Measurements from ENCODE around the gene UPF3B. TPM values are rescaled to one million over a fixed set of nuclear protein-coding genes. Genes with fewer than 3 reads are reported as not detected.

Gene UPF3B
- 1.3 and 4.7 TPM in 2 replicates for total RNA-seq

GRCh38 chrX:119852382-119853353, at the start of gene UPF3B:
Gene UPF3B (minus strand): TSS chrX:119852963. CDS start chrX:119852928, 35 bp downstream.

GRCh38 chrX:119895843-119896326, 43.1 kb upstream of the UPF3B start, which contains the start of gene AKAP14:
Gene AKAP14 (plus strand): TSS chrX:119895893. CDS start chrX:119903224, 7,331 bp downstream.

GRCh38 chrX:119871599-119872395, 19.0 kb upstream of the UPF3B start, which contains the start of the genes NDUFA1 and RNF113A:
Gene NDUFA1 (plus strand): TSS chrX:119871832. CDS start chrX:119871912, 80 bp downstream.
Gene RNF113A (minus strand): TSS chrX:119871733. CDS start chrX:119871613, 120 bp downstream.

GRCh38 chrX:119791437-119792231, 61.1 kb downstream of the UPF3B start, which contains the start of gene RPL39:
Gene RPL39 (minus strand): TSS chrX:119791630. CDS start chrX:119791576, 54 bp downstream.

Other genes starting within 250 kb of the UPF3B start
- gene NKRF, start 246.5 kb downstream of the UPF3B start, total RNA-seq, result 3.6 and 5.0 TPM in 2 replicates
- 16.6 and 17.1 TPM in 2 replicates for gene SEPTIN6, start 159.8 kb downstream of the UPF3B start, total RNA-seq
- 0.70 TPM in 1 of 2 replicates, not detected in the other for gene SOWAHD, start 94.4 kb downstream of the UPF3B start, total RNA-seq
- 7,732 and 11,798 TPM in 2 replicates for gene RPL39, start 61.3 kb downstream of the UPF3B start, total RNA-seq
- 12.8 and 15.3 TPM in 2 replicates for gene RNF113A, start 18.8 kb upstream of the UPF3B start, total RNA-seq
- 50.7 and 77.3 TPM in 2 replicates for gene NDUFA1, start 18.9 kb upstream of the UPF3B start, total RNA-seq
- gene AKAP14, start 42.9 kb upstream of the UPF3B start, total RNA-seq, result not detected in 2 replicates
- gene NKAP, start 90.8 kb upstream of the UPF3B start, total RNA-seq, result 3.6 and 4.0 TPM in 2 replicates
- gene RHOXF2B, start 224.7 kb upstream of the UPF3B start, total RNA-seq, result under 0.01 TPM in 1 of 2 replicates, not detected in the other

Data from pericardium fibroblast (primary cell).